B cell (primary cell): ENCODE results near the gene DRAXIN. TPM values are rescaled to one million over a fixed set of nuclear protein-coding genes. Genes with fewer than 3 reads are reported as not detected.

Experiments used
- ATAC-seq: fragments of 200-7000 bp; cut with Tn5 transposase; one replicate; pipeline ENCODE4 v1.10.0; 2021; ENCODE audit warnings: low read depth, mild to moderate bottlenecking, moderate number of reproducible peaks, moderate library complexity
- CTCF ChIA-PET: fragments of 350-600 bp; sonication (Branson Sonifier 250); formaldehyde crosslinking; loops from one replicate; lab custom pipeline; 2021; ENCODE audit warnings: antibody characterized with exemption, inconsistent platforms; lab: Charles Lee
- POLR2A ChIA-PET: fragments of 350-600 bp; sonication (Branson Sonifier 250); formaldehyde crosslinking; loops from one replicate; lab custom pipeline; 2021; ENCODE audit warnings: antibody characterized with exemption; lab: Charles Lee
- DNase-seq: peaks from one replicate; pipeline ENCODE4 v3.0.0; 2013
- H2AFZ ChIP-seq: 2 replicates; pipeline ENCODE4 v1.6.1; 2012; ENCODE audit warnings: mild to moderate bottlenecking, low read depth, low read length; ENCODE audit not compliant: insufficient read depth, poor library complexity, severe bottlenecking
- H3K27ac ChIP-seq, 2 donors: 1 replicate in 1 of 2; 2 replicates in 1 of 2; pipeline ENCODE4 v1.5.1; 2012 to 2013; ENCODE audit warnings: low read length in 2 of 2, mild to moderate bottlenecking in 2 of 2, moderate library complexity in 1 of 2
- H3K27me3 ChIP-seq, 4 experiments: fragments of 200-600 bp in 1 of 4; sonication (generic) in 1 of 4; replicated peaks in 1 of 4; 1 replicate in 2 of 4; 2 replicates in 2 of 4; pipeline versions ENCODE4 v1.6.1 to v1.7.0; 2013 to 2016; ENCODE audit warnings: low read length in 3 of 4, mild to moderate bottlenecking in 2 of 4, mixed read lengths in 1 of 4, moderate library complexity in 1 of 4; ENCODE audit not compliant: insufficient read depth in 4 of 4, control insufficient read depth in 3 of 4; ENCODE audit errors: control extremely low read depth in 1 of 4
- H3K36me3 ChIP-seq, 2 experiments: replicated peaks in 1 of 2; 1 replicate in 1 of 2; 2 replicates in 1 of 2; pipeline versions ENCODE4 v1.6.1 to v1.7.1; 2013; ENCODE audit warnings: low read length in 1 of 2; ENCODE audit not compliant: insufficient read depth in 2 of 2, control insufficient read depth in 1 of 2; ENCODE audit errors: control extremely low read depth in 1 of 2, extremely low read depth in 1 of 2
- H3K4me1 ChIP-seq, 2 donors: fragments of 200-600 bp in 1 of 2; sonication (generic) in 1 of 2; 1 replicate in 1 of 2; 2 replicates in 1 of 2; pipeline versions ENCODE4 v1.5.1 to v1.6.1; 2013 to 2017; ENCODE audit warnings: low read length in 2 of 2; ENCODE audit not compliant: control insufficient read depth in 2 of 2, insufficient read depth in 2 of 2
- H3K4me2 ChIP-seq: replicated peaks from 2 replicates; pipeline ENCODE3; 2012; ENCODE audit warnings: mild to moderate bottlenecking, low read depth, low read length; ENCODE audit not compliant: poor library complexity, severe bottlenecking
- H3K4me3 ChIP-seq, 5 experiments: fragments of 200-600 bp in 1 of 5; sonication (generic) in 1 of 5; 1 replicate in 3 of 5; 2 replicates in 2 of 5; pipeline versions ENCODE4 v1.5.1 to v1.7.0; 2011 to 2016; ENCODE audit warnings: low read length in 4 of 5, mild to moderate bottlenecking in 4 of 5, low read depth in 2 of 5, control low read depth in 1 of 5, moderate library complexity in 1 of 5; ENCODE audit not compliant: insufficient read depth in 1 of 5; ENCODE audit errors: control extremely low read depth in 1 of 5, extremely low read depth in 1 of 5
- H3K79me2 ChIP-seq: fragments of 200-600 bp; sonication (generic); one replicate; pipeline ENCODE4 v1.6.0; 2016; ENCODE audit warnings: low read length; ENCODE audit not compliant: control insufficient read depth, insufficient read depth
- H3K9ac ChIP-seq: fragments of 200-600 bp; sonication (generic); 2 replicates; pipeline ENCODE4 v1.6.1; 2017; ENCODE audit warnings: mild to moderate bottlenecking, low read length, moderate library complexity
- H3K9me3 ChIP-seq, 3 donors: one replicate each; pipeline versions ENCODE4 v1.6.1 to v1.7.1; 2013; ENCODE audit warnings: low read length in 2 of 3; ENCODE audit not compliant: control insufficient read depth in 2 of 3, insufficient read depth in 1 of 3; ENCODE audit errors: control extremely low read depth in 1 of 3
- H4K20me1 ChIP-seq: 2 replicates; pipeline ENCODE4 v1.6.0; 2012; ENCODE audit warnings: mild to moderate bottlenecking, low read length; ENCODE audit not compliant: insufficient read depth, control insufficient read depth, poor library complexity, severe bottlenecking
- H3K27ac Mint-ChIP-seq: one replicate; pipeline ENCODE4 v1.8.0; 2021; ENCODE audit warnings: mixed read lengths
- H3K27me3 Mint-ChIP-seq: one replicate; pipeline ENCODE4 v1.8.0; 2021; ENCODE audit warnings: mixed read lengths
- H3K4me1 Mint-ChIP-seq: one replicate; pipeline ENCODE4 v1.8.0; 2021; ENCODE audit warnings: mixed read lengths
- H3K4me3 Mint-ChIP-seq: one replicate; pipeline ENCODE4 v1.8.0; 2021; ENCODE audit warnings: mixed read lengths
- H3K9me3 Mint-ChIP-seq: one replicate; pipeline ENCODE4 v1.8.0; 2022; ENCODE audit warnings: mixed read lengths; ENCODE audit not compliant: insufficient read depth
- EZH2 ChIP-seq: IDR thresholded peaks from 2 replicates; pipeline ENCODE4 v1.6.1; 2012; ENCODE audit warnings: borderline replicate concordance, low read depth, mild to moderate bottlenecking, moderate library complexity, low read length; ENCODE audit not compliant: insufficient read depth, poor library complexity, severe bottlenecking
- WGBS: methylation state at CpG from one replicate; pipeline ENCODE4 v1.1.5; 2013; ENCODE audit warnings: missing lambda C conversion rate; ENCODE audit not compliant: insufficient coverage; 5-methylcytosine and 5-hydroxymethylcytosine counted together
- intact Hi-C: fragments of 100-400 bp; cut with micrococcal nuclease; formaldehyde crosslinking; loops from one replicate; pipeline ENCODE4 v1.10.0; 2022
- polyA plus RNA-seq: library from polyadenylated mRNA; depleted of rRNA; stranded (reverse); fragments of >200 nt; gene quantifications from 2 replicates; pipeline ENCODE4 v1.2.3, GENCODE V29; 2012
- total RNA-seq, 2 donors: library from RNA; stranded (reverse); fragments of 120-200 nt in 1 of 2; gene quantifications; 1 replicate in 1 of 2; 2 replicates in 1 of 2; pipeline versions ENCODE4 v1.2.3 to v1.2.4, GENCODE V29; 2013 to 2022
- TF ChIP-seq, protein P1 (sequence below): fragments of 200-600 bp; IDR thresholded peaks from one replicate; pipeline ENCODE4 v1.8.0; 2022; ENCODE audit warnings: antibody characterized with exemption, mild to moderate bottlenecking

Gene DRAXIN
- total and polyA plus RNA-seq, 2 donors (not counting 1 experiment from before 2014, with no cell fraction given): 0.21 to 0.30 TPM

GRCh38 chr1:11725616-11726015 lies 34.1 kb downstream of the DRAXIN start:
- peaks cover 0 to 2% (median 0%) of the 10 kb centered on the region in 3 donors for H3K9me3 ChIP-seq
- no peaks in the 10 kb centered on the region for H3K9me3 Mint-ChIP-seq
- ChIA-PET POLR2A (no interaction called here), CTCF (interaction anchor here (1.6 to 9.9 kb wide), 5 partner anchors 8 to 76 kb away, joined by 3 to 231 read pairs (median 5); partner anchors contain the start of genes AGTRAP, FBXO2, FBXO44 and FBXO6)
- H3K4me1 ChIP-seq: peaks cover 23 to 30% of the 10 kb centered on the region in 2 donors
- H3K36me3 ChIP-seq: no peaks in the 10 kb centered on the region
- ATAC-seq (no peak), DNase-seq (peak; percentile 35)
- H3K79me2 ChIP-seq: no peaks in the 10 kb centered on the region
- WGBS: 41% methylated on average over 5 of the region's 5 CpGs
- no peak overlapping the region for H3K4me3 ChIP-seq
- peak overlapping the region; percentile 9 for H2AFZ ChIP-seq
- no peak overlapping the region for H3K4me3 Mint-ChIP-seq
- H4K20me1 ChIP-seq: no peaks in the 10 kb centered on the region
- H3K9ac ChIP-seq: no peak overlapping the region
- no peak overlapping the region for H3K27ac ChIP-seq
- no peaks in the 10 kb centered on the region for H3K27me3 Mint-ChIP-seq
- no peak for TF ChIP-seq EZH2
- TF ChIP-seq, protein P1, sequence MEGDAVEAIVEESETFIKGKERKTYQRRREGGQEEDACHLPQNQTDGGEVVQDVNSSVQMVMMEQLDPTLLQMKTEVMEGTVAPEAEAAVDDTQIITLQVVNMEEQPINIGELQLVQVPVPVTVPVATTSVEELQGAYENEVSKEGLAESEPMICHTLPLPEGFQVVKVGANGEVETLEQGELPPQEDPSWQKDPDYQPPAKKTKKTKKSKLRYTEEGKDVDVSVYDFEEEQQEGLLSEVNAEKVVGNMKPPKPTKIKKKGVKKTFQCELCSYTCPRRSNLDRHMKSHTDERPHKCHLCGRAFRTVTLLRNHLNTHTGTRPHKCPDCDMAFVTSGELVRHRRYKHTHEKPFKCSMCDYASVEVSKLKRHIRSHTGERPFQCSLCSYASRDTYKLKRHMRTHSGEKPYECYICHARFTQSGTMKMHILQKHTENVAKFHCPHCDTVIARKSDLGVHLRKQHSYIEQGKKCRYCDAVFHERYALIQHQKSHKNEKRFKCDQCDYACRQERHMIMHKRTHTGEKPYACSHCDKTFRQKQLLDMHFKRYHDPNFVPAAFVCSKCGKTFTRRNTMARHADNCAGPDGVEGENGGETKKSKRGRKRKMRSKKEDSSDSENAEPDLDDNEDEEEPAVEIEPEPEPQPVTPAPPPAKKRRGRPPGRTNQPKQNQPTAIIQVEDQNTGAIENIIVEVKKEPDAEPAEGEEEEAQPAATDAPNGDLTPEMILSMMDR: no peak
- no peaks in the 10 kb centered on the region for H3K27me3 ChIP-seq
- H3K27ac Mint-ChIP-seq: no peak overlapping the region
- H3K4me1 Mint-ChIP-seq: peaks cover 24% of the 10 kb centered on the region
- no peak overlapping the region for H3K4me2 ChIP-seq
- intact Hi-C loops: no loop called here

- TF ChIP-seq, protein P1: no peak
- TF ChIP-seq EZH2: no peak
- DNase-seq (no peak), ATAC-seq (no peak)
- H3K27ac Mint-ChIP-seq: no peak overlapping the region
- intact Hi-C loops: no loop called here
- H3K27ac ChIP-seq: no peak overlapping the region
- POLR2A ChIA-PET: no interaction called here
- no peaks in the 10 kb centered on the region for H3K9me3 Mint-ChIP-seq
- no peak overlapping the region for H3K9ac ChIP-seq
- H3K4me2 ChIP-seq: no peak overlapping the region
- no peaks in the 10 kb centered on the region for H3K27me3 ChIP-seq
- 89% methylated on average over 4 of the region's 4 CpGs for whole genome bisulfite sequencing
- peaks cover 36% of the 10 kb centered on the region for H3K4me1 Mint-ChIP-seq
- peaks cover 36 to 45% of the 10 kb centered on the region in 2 donors for H3K4me1 ChIP-seq
- no peaks in the 10 kb centered on the region for H4K20me1 ChIP-seq
- CTCF ChIA-PET: interaction anchor here (2.1 to 9.9 kb wide), 2 partner anchors 17 to 77 kb away, joined by 5 to 231 read pairs; partner anchors contain the start of genes FBXO2 and FBXO44
- peaks cover 0 to 2% (median 0%) of the 10 kb centered on the region in 3 donors for H3K9me3 ChIP-seq
- H3K4me3 Mint-ChIP-seq: no peak overlapping the region
- H2AFZ ChIP-seq: no peak overlapping the region
- H3K79me2 ChIP-seq: no peaks in the 10 kb centered on the region
- H3K27me3 Mint-ChIP-seq: no peaks in the 10 kb centered on the region
- H3K36me3 ChIP-seq: no peaks in the 10 kb centered on the region
- H3K4me3 ChIP-seq: no peak overlapping the region
Observed at GRCh38 chr1:11727119-11727518, 35.6 kb downstream of the DRAXIN start.
